Body of pancreas (tissue), 4 donors: ENCODE results near the gene MED26. TPM values are rescaled to one million over a fixed set of nuclear protein-coding genes. Genes with fewer than 3 reads are reported as not detected.

ENCODE experiments used
- ATAC-seq: fragments of 150-250 bp; one replicate; pipeline ENCODE4 v1.9.1; 2016
- DNase-seq, 4 donors: peaks; one replicate each; pipeline ENCODE4 v3.0.0-alpha.2; 2019
- H3K27ac ChIP-seq, 4 donors: fragments of 200-600 bp; sonication (generic); 1 replicate in 3 of 4; 2 replicates in 1 of 4; pipeline versions ENCODE4 v1.5.1 to v1.6.1; 2016 to 2019; ENCODE audit warnings: mild to moderate bottlenecking in 1 of 4, mixed read lengths in 1 of 4, moderate library complexity in 1 of 4
- H3K27me3 ChIP-seq, 2 donors: fragments of 200-600 bp; sonication (generic); one replicate each; pipeline ENCODE4 v1.6.0; 2016; ENCODE audit warnings: mild to moderate bottlenecking in 1 of 2
- H3K36me3 ChIP-seq, 2 donors: fragments of 200-600 bp; sonication (generic); replicated peaks in 1 of 2; 2 replicates each; pipeline ENCODE4 v1.5.1; 2016; ENCODE audit warnings: low read depth in 2 of 2; ENCODE audit not compliant: insufficient read depth in 1 of 2
- H3K4me1 ChIP-seq: fragments of 200-600 bp; sonication (generic); one replicate; pipeline ENCODE4 v1.6.0; 2016
- H3K4me3 ChIP-seq, 2 donors: fragments of 200-600 bp; sonication (generic); 1 replicate in 1 of 2; 2 replicates in 1 of 2; pipeline ENCODE4 v1.5.1; 2016 to 2019
- H3K9me3 ChIP-seq, 3 donors: fragments of 200-600 bp; sonication (generic); 1 replicate in 2 of 3; 2 replicates in 1 of 3; pipeline ENCODE4 v1.5.1; 2016
- POLR2A ChIP-seq, 3 donors: fragments of 450-650 bp; IDR thresholded peaks; one replicate each; pipeline ENCODE4 v1.6.1; 2016; ENCODE audit warnings: antibody characterized with exemption in 3 of 3, mild to moderate bottlenecking in 2 of 3
- WGBS, 2 donors: methylation state at CpG; one replicate each; pipeline ENCODE4 v1.1.5; 2017; 5-methylcytosine and 5-hydroxymethylcytosine counted together
- intact Hi-C: fragments of 100-400 bp; cut with DNase I; formaldehyde crosslinking; loops from one replicate; pipeline ENCODE4 v1.15.1; 2023
- total RNA-seq, 2 donors: library from RNA; depleted of rRNA; stranded (reverse); fragments of >200 nt; gene quantifications; one replicate each; pipeline ENCODE4 v1.1.0, GENCODE V29; 2016
- TF ChIP-seq, protein P1 (sequence below), 7 experiments: fragments of 450-650 bp in 4 of 7; fragments of 200-600 bp in 3 of 7; sonication (generic) in 3 of 7; IDR thresholded peaks; one replicate each; pipeline ENCODE4 v1.5.1; 2016 to 2019; ENCODE audit warnings: antibody characterized with exemption in 7 of 7

Gene MED26
- total RNA-seq, 2 donors from 2014 or later, result 4.9 to 8.2 TPM

GRCh38 chr19:16605553-16605994, 22.4 kb downstream of the MED26 start:
- no peak for TF ChIP-seq POLR2A (IDR thresholded peaks at IDR 0.05)
- TF ChIP-seq, protein P1, sequence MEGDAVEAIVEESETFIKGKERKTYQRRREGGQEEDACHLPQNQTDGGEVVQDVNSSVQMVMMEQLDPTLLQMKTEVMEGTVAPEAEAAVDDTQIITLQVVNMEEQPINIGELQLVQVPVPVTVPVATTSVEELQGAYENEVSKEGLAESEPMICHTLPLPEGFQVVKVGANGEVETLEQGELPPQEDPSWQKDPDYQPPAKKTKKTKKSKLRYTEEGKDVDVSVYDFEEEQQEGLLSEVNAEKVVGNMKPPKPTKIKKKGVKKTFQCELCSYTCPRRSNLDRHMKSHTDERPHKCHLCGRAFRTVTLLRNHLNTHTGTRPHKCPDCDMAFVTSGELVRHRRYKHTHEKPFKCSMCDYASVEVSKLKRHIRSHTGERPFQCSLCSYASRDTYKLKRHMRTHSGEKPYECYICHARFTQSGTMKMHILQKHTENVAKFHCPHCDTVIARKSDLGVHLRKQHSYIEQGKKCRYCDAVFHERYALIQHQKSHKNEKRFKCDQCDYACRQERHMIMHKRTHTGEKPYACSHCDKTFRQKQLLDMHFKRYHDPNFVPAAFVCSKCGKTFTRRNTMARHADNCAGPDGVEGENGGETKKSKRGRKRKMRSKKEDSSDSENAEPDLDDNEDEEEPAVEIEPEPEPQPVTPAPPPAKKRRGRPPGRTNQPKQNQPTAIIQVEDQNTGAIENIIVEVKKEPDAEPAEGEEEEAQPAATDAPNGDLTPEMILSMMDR (IDR thresholded peaks at IDR 0.05), result peak in 1 of 7 experiments; percentile 6
- Histone ChIP-seq H3K4me3 (no peak overlapping the region), H3K27ac (peak overlapping the region in 1 of 4 donors; percentile 7), H3K9me3 (no peaks in the 10 kb centered on the region), H3K36me3 (no peaks in the 10 kb centered on the region), H3K4me1 (peaks cover 56% of the 10 kb centered on the region), H3K27me3 (no peaks in the 10 kb centered on the region)
- WGBS, 2 donors, result 52 to 73% methylated on average over 7 to 8 of the region's 8 CpGs
- intact Hi-C loops, result no loop called here
- ATAC-seq, result no peak
- DNase-seq, result peak in 1 of 4 donors; percentile 36

GRCh38 chr19:16605115-16605514, 22.9 kb downstream of the MED26 start:
- DNase-seq (no peak), ATAC-seq (no peak)
- Histone ChIP-seq H3K4me1 (peaks cover 59% of the 10 kb centered on the region), H3K27me3 (no peaks in the 10 kb centered on the region), H3K4me3 (no peak overlapping the region), H3K27ac (no peak overlapping the region), H3K9me3 (no peaks in the 10 kb centered on the region), H3K36me3 (no peaks in the 10 kb centered on the region)
- intact Hi-C loops, result no loop called here
- TF ChIP-seq, protein P1 (IDR thresholded peaks at IDR 0.05), result no peak
- no peak for TF ChIP-seq POLR2A (IDR thresholded peaks at IDR 0.05)
- 84 to 86% methylated on average over 3 of the region's 3 CpGs for WGBS, 2 donors

GRCh38 chr19:16604615-16605014, 23.4 kb downstream of the MED26 start:
- DNase-seq (no peak), ATAC-seq (no peak)
- no peak overlapping the region for H3K4me3 ChIP-seq
- intact Hi-C loops, result no loop called here
- H3K36me3 ChIP-seq, result no peaks in the 10 kb centered on the region
- TF ChIP-seq, protein P1 (IDR thresholded peaks at IDR 0.05), result no peak
- TF ChIP-seq POLR2A (IDR thresholded peaks at IDR 0.05), result no peak
- no peaks in the 10 kb centered on the region for H3K9me3 ChIP-seq
- no peak overlapping the region for H3K27ac ChIP-seq
- H3K27me3 ChIP-seq, result no peaks in the 10 kb centered on the region
- H3K4me1 ChIP-seq, result peaks cover 64% of the 10 kb centered on the region
- 88 to 92% methylated on average over 6 of the region's 6 CpGs for WGBS, 2 donors

DNA sequence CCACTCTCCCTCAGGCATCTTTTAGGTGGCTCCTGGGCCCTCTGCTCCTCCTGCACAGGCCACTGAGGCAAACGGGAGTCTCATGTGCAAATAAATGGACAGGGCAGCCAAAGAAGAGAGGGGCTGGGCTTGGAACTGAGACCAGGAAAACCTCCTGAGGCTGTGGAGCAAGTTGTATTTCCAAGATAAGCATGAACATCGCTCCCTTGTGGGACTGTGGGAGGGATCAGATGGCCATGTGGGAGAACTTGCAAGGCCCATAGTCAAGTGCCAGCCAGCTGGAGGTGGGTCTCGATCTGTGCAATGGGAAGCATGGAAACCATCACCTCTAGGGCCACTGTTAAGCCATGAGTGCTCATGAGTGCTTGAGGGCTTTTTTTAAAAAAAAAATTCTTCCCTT, 24.9 kb downstream of the MED26 start:
- Histone ChIP-seq H3K9me3 (no peaks in the 10 kb centered on the region), H3K27ac (no peak overlapping the region), H3K36me3 (no peaks in the 10 kb centered on the region), H3K4me1 (peaks cover 58% of the 10 kb centered on the region), H3K4me3 (no peak overlapping the region), H3K27me3 (no peaks in the 10 kb centered on the region)
- TF ChIP-seq, protein P1 (IDR thresholded peaks at IDR 0.05), result no peak
- TF ChIP-seq POLR2A (IDR thresholded peaks at IDR 0.05), result no peak
- no peak for DNase-seq
- intact Hi-C loops, result no loop called here
- ATAC-seq, result no peak
- WGBS, 2 donors, result 18 to 33% methylated on average over 3 of the region's 3 CpGs

GRCh38 chr19:16601378-16602052, 26.5 kb downstream of the MED26 start:
- ATAC-seq, result no peak
- WGBS, 2 donors, result 77 to 81% methylated on average over 18 to 19 of the region's 20 CpGs
- Histone ChIP-seq H3K36me3 (no peaks in the 10 kb centered on the region), H3K27ac (no peak overlapping the region), H3K4me1 (peaks cover 57% of the 10 kb centered on the region), H3K9me3 (no peaks in the 10 kb centered on the region), H3K4me3 (no peak overlapping the region), H3K27me3 (no peaks in the 10 kb centered on the region)
- peak in 1 of 4 donors; percentile 29 for DNase-seq
- TF ChIP-seq POLR2A (IDR thresholded peaks at IDR 0.05), result no peak
- TF ChIP-seq, protein P1 (IDR thresholded peaks at IDR 0.05), result no peak
- intact Hi-C loops, result no loop called here
